Measurements from ENCODE around the gene ZBTB48. TPM values are rescaled to one million over a fixed set of nuclear protein-coding genes. Genes with fewer than 3 reads are reported as not detected.

Gene ZBTB48
- polyA plus RNA-seq, 3 donors = 13.2 to 94.2 (median 23.0) TPM

GRCh38 chr1:6560267-6560666 is 19.5 kb upstream of the ZBTB48 start:
- Mint-ChIP-seq H3K4me3 (no peak overlapping the region), H3K36me3 (no peaks in the 10 kb centered on the region), H3K27me3 (ENCODE audit: low read depth in 3 of 3) (peaks cover 0 to 6% (median 3%) of the 10 kb centered on the region in 3 donors), H3K27ac (no peak overlapping the region), H3K4me1 (no peaks in the 10 kb centered on the region), H3K9me3 (peaks cover 0 to 5% (median 0%) of the 10 kb centered on the region in 7 donors)
- WGBS (ENCODE audit: insufficient coverage) = 78% methylated on average over 9 of the region's 9 CpGs
- Histone ChIP-seq H4K20me1 (ENCODE audit: insufficient read depth, low read length) (no peaks in the 10 kb centered on the region), H3K4me1 (ENCODE audit: control insufficient read depth in 1 of 2, insufficient read depth in 2 of 2, low read length in 2 of 2) (no peaks in the 10 kb centered on the region), H2AFZ (ENCODE audit: insufficient read depth, low read depth, low read length, poor library complexity, severe bottlenecking) (no peak overlapping the region), H3K9ac (ENCODE audit: insufficient read depth, low read length, poor library complexity, severe bottlenecking) (no peak overlapping the region), H3K79me2 (ENCODE audit: insufficient read depth, low read length) (no peaks in the 10 kb centered on the region), H3K27me3 (ENCODE audit: control insufficient read depth in 2 of 2, insufficient read depth in 2 of 2, low read length in 2 of 2) (no peaks in the 10 kb centered on the region), H3K4me3 (replicated peaks in 1 of 3; ENCODE audit: low read depth in 2 of 3, low read length in 3 of 3) (no peak overlapping the region), H3K4me2 (replicated peaks; ENCODE audit: extremely low read depth, low read length, poor library complexity, severe bottlenecking) (no peak overlapping the region), H3K36me3 (replicated peaks in 1 of 2; ENCODE audit: control insufficient read depth in 1 of 2, insufficient read depth in 2 of 2, low read length in 2 of 2) (no peaks in the 10 kb centered on the region), H3K27ac (ENCODE audit: low read depth in 1 of 2, low read length in 2 of 2) (no peak overlapping the region), H3K9me3 (replicated peaks in 1 of 2; ENCODE audit: control insufficient read depth in 1 of 2, insufficient read depth in 1 of 2, low read length in 2 of 2) (no peaks in the 10 kb centered on the region)
- intact Hi-C loops (cut with micrococcal nuclease) = no loop called here
- no peak for TF ChIP-seq CTCF (IDR thresholded peaks at IDR 0.05)
- DNase-seq = no peak

GRCh38 chr1:6569033-6569432 is 10.8 kb upstream of the ZBTB48 start:
- intact Hi-C loops (cut with micrococcal nuclease) = no loop called here
- no peak for TF ChIP-seq CTCF (IDR thresholded peaks at IDR 0.05)
- H3K4me3 Mint-ChIP-seq = no peak overlapping the region

More at GRCh38 chr1:6569033-6569432, 10.8 kb upstream of the ZBTB48 start:
- Mint-ChIP-seq H3K4me1 (no peaks in the 10 kb centered on the region), H3K27ac (no peak overlapping the region), H3K9me3 (peaks cover 0 to 8% (median 4%) of the 10 kb centered on the region in 7 donors), H3K36me3 (no peaks in the 10 kb centered on the region), H3K27me3 (ENCODE audit: low read depth in 3 of 3) (peaks cover 6 to 11% (median 9%) of the 10 kb centered on the region in 3 donors)
- no peak overlapping the region for H3K27ac ChIP-seq (ENCODE audit: low read depth in 1 of 2, low read length in 2 of 2)
- H3K4me1 ChIP-seq (ENCODE audit: control insufficient read depth in 1 of 2, insufficient read depth in 2 of 2, low read length in 2 of 2) = no peaks in the 10 kb centered on the region
- no peak overlapping the region for H3K9ac ChIP-seq (ENCODE audit: insufficient read depth, low read length, poor library complexity, severe bottlenecking)
- no peak overlapping the region for H3K4me2 ChIP-seq (replicated peaks; ENCODE audit: extremely low read depth, low read length, poor library complexity, severe bottlenecking)
- no peaks in the 10 kb centered on the region for H4K20me1 ChIP-seq (ENCODE audit: insufficient read depth, low read length)
- no peaks in the 10 kb centered on the region for H3K27me3 ChIP-seq (ENCODE audit: control insufficient read depth in 2 of 2, insufficient read depth in 2 of 2, low read length in 2 of 2)
- H3K36me3 ChIP-seq (replicated peaks in 1 of 2; ENCODE audit: control insufficient read depth in 1 of 2, insufficient read depth in 2 of 2, low read length in 2 of 2) = no peaks in the 10 kb centered on the region
- H3K9me3 ChIP-seq (replicated peaks in 1 of 2; ENCODE audit: control insufficient read depth in 1 of 2, insufficient read depth in 1 of 2, low read length in 2 of 2) = peaks cover 0 to 9% of the 10 kb centered on the region in 2 donors
- H3K79me2 ChIP-seq (ENCODE audit: insufficient read depth, low read length) = no peaks in the 10 kb centered on the region
- no peak overlapping the region for H3K4me3 ChIP-seq (replicated peaks in 1 of 3; ENCODE audit: low read depth in 2 of 3, low read length in 3 of 3)
- 89% methylated on average over 11 of the region's 11 CpGs for WGBS (ENCODE audit: insufficient coverage)
- DNase-seq = no peak
- H2AFZ ChIP-seq (ENCODE audit: insufficient read depth, low read depth, low read length, poor library complexity, severe bottlenecking) = no peak overlapping the region

Data from CD14-positive monocyte (primary cell).